Measurements from ENCODE around the gene PPP3R1. TPM values are rescaled to one million over a fixed set of nuclear protein-coding genes. Genes with fewer than 3 reads are reported as not detected.

PPP3R1 gene
- total and polyA plus RNA-seq, 4 donors, result 2.4 to 42.5 (median 18.3) TPM

DNA sequence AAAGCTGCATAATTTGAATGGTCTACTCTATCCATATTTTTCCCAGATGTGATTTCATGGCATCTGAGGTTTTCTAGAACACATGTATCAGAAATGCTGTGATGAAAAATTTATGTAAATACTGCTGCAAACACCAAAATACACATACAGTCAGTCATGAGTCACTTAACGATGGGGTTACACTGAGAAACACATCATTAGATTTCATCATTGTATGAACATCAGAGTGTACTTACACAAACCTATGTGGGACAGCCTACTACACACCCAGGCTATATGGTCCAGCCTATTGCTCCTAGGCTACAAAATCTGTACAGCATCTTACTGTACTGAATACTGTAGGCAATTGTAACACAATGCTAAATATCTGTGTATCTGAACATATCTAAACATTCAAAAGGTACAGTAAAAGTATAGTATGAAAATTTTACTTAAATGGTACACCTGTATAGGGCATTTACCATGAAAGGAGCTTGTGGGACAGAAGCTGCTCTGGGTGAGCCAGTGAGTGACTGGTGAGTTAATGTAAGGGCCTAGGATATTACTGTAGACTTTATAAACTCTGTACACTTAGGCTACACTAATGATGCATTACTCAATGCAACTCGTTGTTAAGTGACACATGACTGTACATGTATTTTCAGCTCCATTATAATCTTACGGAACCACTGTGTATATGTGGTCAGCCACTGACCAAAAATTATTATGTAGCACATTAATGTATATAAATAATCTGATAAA is 61.2 kb downstream of the PPP3R1 start (continued):
- TF ChIP-seq, protein P1, sequence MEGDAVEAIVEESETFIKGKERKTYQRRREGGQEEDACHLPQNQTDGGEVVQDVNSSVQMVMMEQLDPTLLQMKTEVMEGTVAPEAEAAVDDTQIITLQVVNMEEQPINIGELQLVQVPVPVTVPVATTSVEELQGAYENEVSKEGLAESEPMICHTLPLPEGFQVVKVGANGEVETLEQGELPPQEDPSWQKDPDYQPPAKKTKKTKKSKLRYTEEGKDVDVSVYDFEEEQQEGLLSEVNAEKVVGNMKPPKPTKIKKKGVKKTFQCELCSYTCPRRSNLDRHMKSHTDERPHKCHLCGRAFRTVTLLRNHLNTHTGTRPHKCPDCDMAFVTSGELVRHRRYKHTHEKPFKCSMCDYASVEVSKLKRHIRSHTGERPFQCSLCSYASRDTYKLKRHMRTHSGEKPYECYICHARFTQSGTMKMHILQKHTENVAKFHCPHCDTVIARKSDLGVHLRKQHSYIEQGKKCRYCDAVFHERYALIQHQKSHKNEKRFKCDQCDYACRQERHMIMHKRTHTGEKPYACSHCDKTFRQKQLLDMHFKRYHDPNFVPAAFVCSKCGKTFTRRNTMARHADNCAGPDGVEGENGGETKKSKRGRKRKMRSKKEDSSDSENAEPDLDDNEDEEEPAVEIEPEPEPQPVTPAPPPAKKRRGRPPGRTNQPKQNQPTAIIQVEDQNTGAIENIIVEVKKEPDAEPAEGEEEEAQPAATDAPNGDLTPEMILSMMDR (IDR thresholded peaks at IDR 0.05; ENCODE audit: low read depth, low read length, missing input control), result no peak
- TF ChIP-seq FOXA2 (IDR thresholded peaks at IDR 0.05), result no peak
- no peak for TF ChIP-seq RXRA (IDR thresholded peaks at IDR 0.05)
- no peak for TF ChIP-seq SP1 (IDR thresholded peaks at IDR 0.05)

DNA sequence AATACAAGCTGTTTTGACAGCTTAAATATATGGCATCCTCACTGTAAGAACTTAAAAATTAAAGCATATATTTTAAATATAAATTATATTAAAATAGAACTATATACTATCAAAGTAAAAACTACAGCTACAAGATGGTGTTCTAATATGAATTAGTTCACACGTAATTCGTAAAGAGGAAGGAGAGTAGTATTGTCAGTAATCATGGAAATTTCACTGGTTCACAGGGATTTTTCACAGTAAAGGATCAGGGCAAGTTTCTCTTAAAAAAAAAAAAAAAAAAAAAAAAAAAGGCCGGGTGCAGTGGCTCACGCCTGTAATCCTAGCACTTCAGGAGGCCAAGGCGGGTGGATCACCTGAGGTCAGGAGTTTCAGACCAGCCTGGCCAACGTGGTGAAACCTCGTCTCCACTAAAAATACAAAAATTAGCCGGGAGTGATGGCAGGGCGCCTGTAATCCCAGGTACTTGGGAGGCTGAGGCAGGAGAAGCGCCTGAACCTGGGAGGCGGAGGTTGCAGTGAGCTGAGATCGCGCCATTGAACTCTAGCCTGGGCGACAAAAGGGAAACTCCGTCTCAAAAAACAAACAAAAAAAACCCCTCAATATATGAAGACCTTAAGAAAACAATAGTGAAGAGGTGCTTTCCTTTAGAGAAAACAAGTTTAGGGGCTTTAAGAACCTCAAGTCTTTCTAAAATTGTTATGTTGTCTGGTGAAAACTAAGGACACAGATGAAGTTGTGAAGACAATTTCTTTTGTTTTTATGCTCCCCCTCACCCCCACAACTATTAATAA is 62.1 kb downstream of the PPP3R1 start:
- H3K27me3 ChIP-seq (ENCODE audit: control insufficient read depth in 4 of 4, insufficient read depth in 4 of 4, low read length in 3 of 4), result no peaks in the 10 kb centered on the region
- no peaks in the 10 kb centered on the region for H3K9me3 ChIP-seq (ENCODE audit: control insufficient read depth in 4 of 4, low read length in 3 of 4)
- H3K27ac ChIP-seq (ENCODE audit: low read depth in 1 of 2, low read length in 2 of 2), result peak overlapping the region in 1 of 2 donors; percentile 43
- 67% methylated on average over 15 of the region's 15 CpGs for WGBS
- H3K9ac ChIP-seq (ENCODE audit: low read depth in 1 of 2, low read length in 2 of 2), result no peak overlapping the region
- H3K4me1 ChIP-seq (ENCODE audit: control insufficient read depth in 4 of 4, insufficient read depth in 4 of 4, low read length in 3 of 4), result peaks cover 11 to 23% (median 19%) of the 10 kb centered on the region in 4 donors
- H3K4me3 ChIP-seq (ENCODE audit: low read depth in 1 of 3, low read length in 3 of 3), result no peak overlapping the region
- peaks cover 0 to 2% (median 2%) of the 10 kb centered on the region in 4 donors for H3K36me3 ChIP-seq (ENCODE audit: control insufficient read depth in 4 of 4, insufficient read depth in 3 of 4, low read depth in 1 of 4, low read length in 3 of 4)
- peak in 1 of 2 donors; percentile 24 for TF ChIP-seq RXRA (IDR thresholded peaks at IDR 0.05)
- no peak for TF ChIP-seq HNF4G (IDR thresholded peaks at IDR 0.05)
- DNase-seq (ENCODE audit: low spot score), result no peak

DNA sequence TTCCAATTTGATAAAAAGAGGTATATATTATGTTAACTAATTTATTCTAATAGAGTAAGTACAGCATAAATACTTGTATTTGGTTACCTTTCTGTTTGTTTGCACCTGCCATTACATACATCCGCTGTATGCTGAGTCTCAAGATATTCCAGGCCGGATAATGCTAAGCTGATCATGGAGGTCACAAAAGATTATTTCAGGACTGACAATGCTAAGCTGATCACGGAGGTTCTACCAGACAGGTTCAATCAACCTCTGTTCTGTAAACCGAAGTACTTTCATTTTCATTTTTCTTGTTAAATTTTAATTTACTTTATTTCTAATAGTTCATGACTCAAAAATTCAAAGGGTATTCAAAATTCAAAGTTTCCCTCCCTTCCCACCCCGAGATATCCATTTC is 63.5 kb downstream of the PPP3R1 start:
- TF ChIP-seq RXRA (IDR thresholded peaks at IDR 0.05), result peak; percentile 11 to 18
- TF ChIP-seq, protein P2, sequence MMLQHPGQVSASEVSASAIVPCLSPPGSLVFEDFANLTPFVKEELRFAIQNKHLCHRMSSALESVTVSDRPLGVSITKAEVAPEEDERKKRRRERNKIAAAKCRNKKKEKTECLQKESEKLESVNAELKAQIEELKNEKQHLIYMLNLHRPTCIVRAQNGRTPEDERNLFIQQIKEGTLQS (IDR thresholded peaks at IDR 0.05), result no peak
- Histone ChIP-seq H3K4me1 (ENCODE audit: control insufficient read depth in 4 of 4, insufficient read depth in 4 of 4, low read length in 3 of 4) (peaks cover 9 to 19% (median 15%) of the 10 kb centered on the region in 4 donors), H3K27ac (ENCODE audit: low read depth in 1 of 2, low read length in 2 of 2) (peak overlapping the region; percentile 0 to 37), H3K9ac (ENCODE audit: low read depth in 1 of 2, low read length in 2 of 2) (peak overlapping the region; percentile 36 to 69), H3K36me3 (ENCODE audit: control insufficient read depth in 4 of 4, insufficient read depth in 3 of 4, low read depth in 1 of 4, low read length in 3 of 4) (peaks cover 2 to 5% (median 3%) of the 10 kb centered on the region in 4 donors), H3K4me3 (ENCODE audit: low read depth in 1 of 3, low read length in 3 of 3) (peak overlapping the region in 2 of 3 donors; percentile 18 to 39), H3K27me3 (ENCODE audit: control insufficient read depth in 4 of 4, insufficient read depth in 4 of 4, low read length in 3 of 4) (no peaks in the 10 kb centered on the region), H3K9me3 (ENCODE audit: control insufficient read depth in 4 of 4, low read length in 3 of 4) (no peaks in the 10 kb centered on the region)
- 18% methylated on average over 5 of the region's 5 CpGs for WGBS
- no peak for DNase-seq (ENCODE audit: low spot score)

DNA sequence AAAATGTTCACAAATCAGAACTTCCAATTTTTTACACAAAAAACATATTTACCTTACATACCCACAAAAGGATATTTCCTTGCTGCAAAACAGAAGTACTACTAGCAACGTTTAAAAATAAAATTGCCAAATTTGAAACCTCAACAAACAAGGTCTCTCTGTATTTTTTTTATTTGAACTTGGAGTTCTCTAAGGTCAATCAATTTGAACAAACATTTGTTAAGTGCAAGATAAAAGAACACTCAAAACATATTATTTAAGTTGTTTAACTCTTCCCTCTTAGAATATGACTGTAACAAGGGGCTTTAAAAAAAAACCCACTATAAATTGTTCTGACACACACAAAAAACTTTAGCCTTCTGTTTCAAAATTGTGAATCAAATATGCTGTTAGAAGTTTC is 65.0 kb downstream of the PPP3R1 start:
- Histone ChIP-seq H3K36me3 (ENCODE audit: control insufficient read depth in 4 of 4, insufficient read depth in 3 of 4, low read depth in 1 of 4, low read length in 3 of 4) (peaks cover 2 to 6% (median 4%) of the 10 kb centered on the region in 4 donors), H3K9me3 (ENCODE audit: control insufficient read depth in 4 of 4, low read length in 3 of 4) (no peaks in the 10 kb centered on the region), H3K4me1 (ENCODE audit: control insufficient read depth in 4 of 4, insufficient read depth in 4 of 4, low read length in 3 of 4) (peaks cover 9 to 18% (median 14%) of the 10 kb centered on the region in 4 donors), H3K9ac (ENCODE audit: low read depth in 1 of 2, low read length in 2 of 2) (peak overlapping the region in 1 of 2 donors; percentile 69), H3K27ac (ENCODE audit: low read depth in 1 of 2, low read length in 2 of 2) (peak overlapping the region in 1 of 2 donors; percentile 8), H3K4me3 (ENCODE audit: low read depth in 1 of 3, low read length in 3 of 3) (peak overlapping the region in 1 of 3 donors; percentile 30), H3K27me3 (ENCODE audit: control insufficient read depth in 4 of 4, insufficient read depth in 4 of 4, low read length in 3 of 4) (no peaks in the 10 kb centered on the region)
- TF ChIP-seq TAF1 (conservative IDR thresholded peaks at IDR 0.05), result no peak
- TF ChIP-seq RXRA (IDR thresholded peaks at IDR 0.05), result peak; percentile 39 to 58
- TF ChIP-seq HNF4A (conservative IDR thresholded peaks at IDR 0.05), result peak in 1 of 2 donors; percentile 27
- TF ChIP-seq YY1 (IDR thresholded peaks at IDR 0.05), result peak; percentile 9
- peak in 1 of 2 donors; percentile 5 for TF ChIP-seq RAD21 (IDR thresholded peaks at IDR 0.05)
- DNase-seq (ENCODE audit: low spot score), result no peak
- WGBS, result 13% methylated on average over 1 of the region's 1 CpG
